HG02852 (cell line): ENCODE data around the gene CUX1.

Source experiments
- ATAC-seq: cut with Tn5 transposase; IDR thresholded peaks from one replicate; pipeline ENCODE4 v1.9.1; 2021; ENCODE audit warnings: mild to moderate bottlenecking, moderate library complexity; ENCODE audit not compliant: unreplicated experiment

The CUX1 gene

GRCh38 chr7:102275123-102275703, 457.8 kb downstream of the CUX1 start:
- no peak for ATAC-seq

GRCh38 chr7:102277901-102278300, 460.5 kb downstream of the CUX1 start:
- ATAC-seq: no peak

- peak; percentile 69 for ATAC-seq
These were observed 462.3 kb downstream of the CUX1 start for GRCh38 chr7:102279537-102280400.

- ATAC-seq: no peak
These were observed 463.1 kb downstream of the CUX1 start for GRCh38 chr7:102280521-102280920.

GRCh38 chr7:102281785-102282184, 464.4 kb downstream of the CUX1 start:
- ATAC-seq: no peak

GRCh38 chr7:102282465-102283362, 465.3 kb downstream of the CUX1 start:
- ATAC-seq: no peak

- no peak for ATAC-seq
These were observed 466.2 kb downstream of the CUX1 start for GRCh38 chr7:102283477-102284189.

GRCh38 chr7:102284399-102284798, 467.0 kb downstream of the CUX1 start:
- no peak for ATAC-seq

- no peak for ATAC-seq
These were observed 467.6 kb downstream of the CUX1 start for GRCh38 chr7:102284891-102285539.

- no peak for ATAC-seq
These were observed 468.3 kb downstream of the CUX1 start for GRCh38 chr7:102285540-102286236.

GRCh38 chr7:102286237-102287110, 469.0 kb downstream of the CUX1 start, which contains the start of gene SH2B2:
Gene SH2B2 (plus strand): TSS chr7:102286868. CDS start chr7:102300551, 13,683 bp downstream.
- ATAC-seq: no peak

- no peak for ATAC-seq
These were observed 469.9 kb downstream of the CUX1 start for GRCh38 chr7:102287111-102287980.

- no peak for ATAC-seq
These were observed 470.5 kb downstream of the CUX1 start for GRCh38 chr7:102287981-102288278.

- no peak for ATAC-seq
These were observed 471.0 kb downstream of the CUX1 start for GRCh38 chr7:102288285-102288930.

GRCh38 chr7:102289057-102289456, 471.6 kb downstream of the CUX1 start:
- ATAC-seq: no peak

- ATAC-seq: peak; percentile 63
These were observed 473.9 kb downstream of the CUX1 start for GRCh38 chr7:102291056-102291915.
